ENCODE results near the gene APBA1.

GRCh38 chr9:69386651-69387050 is 285.5 kb downstream of the APBA1 start:
- TF ChIP-seq CTCF (IDR thresholded peaks at IDR 0.05 in 8 of 11, conservative IDR thresholded peaks at IDR 0.05 in 3 of 11), result no peak
- no peak for TF ChIP-seq POLR2A (IDR thresholded peaks at IDR 0.05)

Measured in spleen (tissue), 7 donors.